ENCODE measurements around the gene SHTN1.
A peak's percentile ranks its signal among the peaks of the same experiment; 100 is the strongest.

SHTN1 gene

DNA sequence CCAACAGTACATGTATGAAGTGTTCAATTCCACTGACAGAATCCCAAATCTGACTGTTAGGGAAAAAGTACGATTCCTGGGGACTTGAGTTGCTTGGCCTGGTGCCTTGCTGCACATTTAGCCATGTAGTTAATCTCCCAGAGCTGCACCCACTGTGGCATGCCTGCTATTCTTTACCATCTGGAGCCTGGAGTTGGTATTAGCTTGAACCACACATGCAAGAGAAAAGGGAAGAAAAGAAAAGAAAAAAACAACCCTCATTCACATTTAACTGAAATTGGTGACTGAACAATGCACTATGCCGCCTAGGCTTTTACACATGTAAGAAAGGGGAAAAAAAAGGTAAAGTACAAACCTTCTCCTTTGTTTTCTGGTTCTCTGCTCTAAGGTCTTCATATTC is 26.1 kb downstream of the SHTN1 start:
- no peaks in the 10 kb centered on the region for H3K27me3 ChIP-seq (ENCODE audit: insufficient read depth, low read length)
- no peak overlapping the region for H2BK120ac ChIP-seq (ENCODE audit: insufficient read depth, low read length, poor library complexity)
- no peak overlapping the region for H3K9ac ChIP-seq (ENCODE audit: low read length)
- no peaks in the 10 kb centered on the region for H3K79me2 ChIP-seq (ENCODE audit: control insufficient read depth, insufficient read depth, low read length, poor library complexity)
- no peak overlapping the region for H3K14ac ChIP-seq (ENCODE audit: low read length)
- H3K27ac ChIP-seq (ENCODE audit: low read depth, low read length), result no peak overlapping the region
- peaks cover 0 to 4% of the 10 kb centered on the region in 2 experiments for H3K36me3 ChIP-seq (ENCODE audit: control insufficient read depth in 1 of 2, insufficient read depth in 2 of 2, low read length in 2 of 2)
- no peak overlapping the region for H3K4ac ChIP-seq (ENCODE audit: low read depth, low read length)
- no peak overlapping the region for H2AK5ac ChIP-seq (ENCODE audit: low read length)
- H3K79me1 ChIP-seq (ENCODE audit: low read length), result no peaks in the 10 kb centered on the region
- H3K23ac ChIP-seq (ENCODE audit: low read length), result no peak overlapping the region
- no peak overlapping the region for H4K8ac ChIP-seq (ENCODE audit: low read depth, low read length)
- no peaks in the 10 kb centered on the region for H3K9me3 ChIP-seq (ENCODE audit: insufficient read depth, low read depth, low read length)
- H3K4me3 ChIP-seq (ENCODE audit: low read depth, low read length), result no peak overlapping the region
- peaks cover 2 to 3% of the 10 kb centered on the region in 2 experiments for H3K4me1 ChIP-seq (ENCODE audit: control insufficient read depth in 1 of 2, insufficient read depth in 2 of 2, low read length in 2 of 2)
- no peak overlapping the region for H3K18ac ChIP-seq (ENCODE audit: low read length)
- DNase-seq, result no peak
- H2BK12ac ChIP-seq (ENCODE audit: low read length), result no peak overlapping the region
- H2BK5ac ChIP-seq (ENCODE audit: low read depth, low read length, poor library complexity), result no peak overlapping the region
- WGBS (ENCODE audit: extremely low coverage, insufficient coverage, insufficient read length), result no CpG with 5 or more reads among the region's 2 CpGs
- no peak overlapping the region for H2AFZ ChIP-seq (ENCODE audit: insufficient read depth, low read length, poor library complexity)
- H4K12ac ChIP-seq (ENCODE audit: low read depth, low read length), result no peak overlapping the region
- H3K4me2 ChIP-seq (ENCODE audit: low read length), result no peak overlapping the region
- H4K91ac ChIP-seq (ENCODE audit: low read depth, low read length), result no peak overlapping the region

DNA sequence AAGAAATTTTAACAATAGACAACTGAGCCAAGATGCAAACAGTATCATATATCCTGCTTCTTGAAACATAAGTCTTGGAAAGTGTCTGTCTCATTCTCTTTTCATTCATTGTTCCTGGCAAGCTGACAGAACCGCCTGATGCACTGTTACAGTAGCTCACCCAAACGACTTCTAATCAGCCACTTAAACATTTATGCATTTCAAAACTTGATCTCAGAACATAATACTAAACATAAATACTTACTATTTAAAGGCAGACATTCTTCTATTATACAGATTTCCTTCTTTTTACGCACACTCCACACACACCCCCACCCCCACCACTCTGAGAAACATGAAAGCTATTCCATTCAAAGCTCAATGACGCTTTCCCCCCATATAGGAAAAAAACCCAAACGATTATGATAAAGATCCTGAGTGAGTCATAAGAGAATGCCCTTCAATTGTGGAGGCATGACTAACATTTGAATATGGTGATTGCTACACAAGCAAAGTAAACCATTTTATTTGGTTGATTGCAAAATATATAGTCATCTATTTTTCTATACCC is 30.5 kb downstream of the SHTN1 start:
- peak overlapping the region; percentile 22 for H3K4me2 ChIP-seq (ENCODE audit: low read length)
- no peak overlapping the region for H4K8ac ChIP-seq (ENCODE audit: low read depth, low read length)
- no peak overlapping the region for H4K91ac ChIP-seq (ENCODE audit: low read depth, low read length)
- no peak overlapping the region for H4K12ac ChIP-seq (ENCODE audit: low read depth, low read length)
- no peak overlapping the region for H3K4ac ChIP-seq (ENCODE audit: low read depth, low read length)
- H3K79me1 ChIP-seq (ENCODE audit: low read length), result no peaks in the 10 kb centered on the region
- DNase-seq, result peak; percentile 20 to 89
- H3K36me3 ChIP-seq (ENCODE audit: control insufficient read depth in 1 of 2, insufficient read depth in 2 of 2, low read length in 2 of 2), result peaks cover 0 to 4% of the 10 kb centered on the region in 2 experiments
- H2BK5ac ChIP-seq (ENCODE audit: low read depth, low read length, poor library complexity), result no peak overlapping the region
- H3K9ac ChIP-seq (ENCODE audit: low read length), result no peak overlapping the region
- H3K27ac ChIP-seq (ENCODE audit: low read depth, low read length), result no peak overlapping the region
- H3K4me1 ChIP-seq (ENCODE audit: control insufficient read depth in 1 of 2, insufficient read depth in 2 of 2, low read length in 2 of 2), result peaks cover 2 to 3% of the 10 kb centered on the region in 2 experiments
- H3K9me3 ChIP-seq (ENCODE audit: insufficient read depth, low read depth, low read length), result no peaks in the 10 kb centered on the region
- no peak overlapping the region for H3K23ac ChIP-seq (ENCODE audit: low read length)
- no peak overlapping the region for H3K4me3 ChIP-seq (ENCODE audit: low read depth, low read length)
- no peak overlapping the region for H2BK120ac ChIP-seq (ENCODE audit: insufficient read depth, low read length, poor library complexity)
- H3K14ac ChIP-seq (ENCODE audit: low read length), result no peak overlapping the region
- H3K27me3 ChIP-seq (ENCODE audit: insufficient read depth, low read length), result no peaks in the 10 kb centered on the region
- WGBS (ENCODE audit: extremely low coverage, insufficient coverage, insufficient read length), result 100% methylated on average over 1 of the region's 5 CpGs
- no peak overlapping the region for H2AK5ac ChIP-seq (ENCODE audit: low read length)
- H2BK12ac ChIP-seq (ENCODE audit: low read length), result no peak overlapping the region
- no peaks in the 10 kb centered on the region for H3K79me2 ChIP-seq (ENCODE audit: control insufficient read depth, insufficient read depth, low read length, poor library complexity)
- H3K18ac ChIP-seq (ENCODE audit: low read length), result no peak overlapping the region
- no peak overlapping the region for H2AFZ ChIP-seq (ENCODE audit: insufficient read depth, low read length, poor library complexity)

DNA sequence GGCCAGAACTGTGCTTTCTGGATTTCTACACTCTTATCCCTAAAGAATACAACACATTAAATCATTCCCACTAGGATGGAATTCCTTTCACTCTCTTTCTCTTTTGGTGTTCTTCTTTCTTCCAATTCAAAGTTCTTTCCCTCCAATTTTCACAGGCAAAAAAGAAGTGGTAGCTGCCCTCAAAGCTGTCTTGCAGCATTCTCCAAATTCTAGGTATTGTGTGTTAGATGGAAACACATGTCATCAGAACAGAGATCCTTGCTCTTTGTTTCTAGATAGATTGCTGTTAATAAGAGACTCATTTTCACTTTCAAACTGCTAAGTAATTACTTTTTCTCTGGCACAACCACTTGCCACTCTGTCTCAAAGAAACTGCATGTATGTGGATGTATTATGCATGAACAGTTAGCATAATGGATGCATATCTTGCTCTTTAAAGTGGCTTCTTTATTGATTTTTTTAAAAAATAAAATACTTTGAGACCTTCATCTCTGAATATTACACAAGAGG is 31.0 kb downstream of the SHTN1 start:
- H3K9ac ChIP-seq (ENCODE audit: low read length), result no peak overlapping the region
- H3K27ac ChIP-seq (ENCODE audit: low read depth, low read length), result peak overlapping the region; percentile 41
- H4K12ac ChIP-seq (ENCODE audit: low read depth, low read length), result no peak overlapping the region
- no peak overlapping the region for H3K4me3 ChIP-seq (ENCODE audit: low read depth, low read length)
- H3K4me2 ChIP-seq (ENCODE audit: low read length), result peak overlapping the region; percentile 6
- peaks cover 2 to 3% of the 10 kb centered on the region in 2 experiments for H3K4me1 ChIP-seq (ENCODE audit: control insufficient read depth in 1 of 2, insufficient read depth in 2 of 2, low read length in 2 of 2)
- DNase-seq, result peak; percentile 25 to 74
- H3K79me1 ChIP-seq (ENCODE audit: low read length), result no peaks in the 10 kb centered on the region
- H4K8ac ChIP-seq (ENCODE audit: low read depth, low read length), result no peak overlapping the region
- H3K9me3 ChIP-seq (ENCODE audit: insufficient read depth, low read depth, low read length), result no peaks in the 10 kb centered on the region
- H3K4ac ChIP-seq (ENCODE audit: low read depth, low read length), result no peak overlapping the region
- H2AK5ac ChIP-seq (ENCODE audit: low read length), result no peak overlapping the region
- no peak overlapping the region for H3K14ac ChIP-seq (ENCODE audit: low read length)
- H2BK12ac ChIP-seq (ENCODE audit: low read length), result no peak overlapping the region
- H3K79me2 ChIP-seq (ENCODE audit: control insufficient read depth, insufficient read depth, low read length, poor library complexity), result no peaks in the 10 kb centered on the region
- no peak overlapping the region for H2AFZ ChIP-seq (ENCODE audit: insufficient read depth, low read length, poor library complexity)
- H3K36me3 ChIP-seq (ENCODE audit: control insufficient read depth in 1 of 2, insufficient read depth in 2 of 2, low read length in 2 of 2), result peaks cover 0 to 4% of the 10 kb centered on the region in 2 experiments
- no peak overlapping the region for H4K91ac ChIP-seq (ENCODE audit: low read depth, low read length)
- H2BK5ac ChIP-seq (ENCODE audit: low read depth, low read length, poor library complexity), result no peak overlapping the region
- H3K18ac ChIP-seq (ENCODE audit: low read length), result no peak overlapping the region
- no peaks in the 10 kb centered on the region for H3K27me3 ChIP-seq (ENCODE audit: insufficient read depth, low read length)
- H3K23ac ChIP-seq (ENCODE audit: low read length), result no peak overlapping the region
- no peak overlapping the region for H2BK120ac ChIP-seq (ENCODE audit: insufficient read depth, low read length, poor library complexity)

DNA sequence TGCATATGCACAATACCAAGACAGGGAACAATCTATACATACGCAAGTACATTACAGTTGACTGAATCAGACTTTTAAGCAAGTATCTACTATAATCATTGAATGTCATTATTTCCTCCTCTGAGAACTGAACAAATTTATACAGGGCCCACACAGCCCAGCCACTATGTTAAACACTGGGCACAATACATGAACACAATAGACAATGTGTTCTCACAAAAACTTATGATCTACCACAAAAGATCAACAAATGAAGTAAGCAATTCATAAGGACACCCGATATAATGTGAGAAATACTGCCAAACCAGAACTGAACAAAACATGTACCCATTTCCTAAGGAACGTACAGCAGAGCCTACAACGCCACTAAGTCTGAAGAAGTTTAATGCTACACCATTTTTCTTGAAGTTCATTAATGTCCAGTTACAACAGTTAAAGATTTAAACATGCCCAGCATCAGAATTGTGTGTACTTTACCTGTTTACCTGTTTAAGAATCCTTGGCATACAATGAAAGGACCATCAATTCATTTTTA is 31.5 kb downstream of the SHTN1 start:
- Histone ChIP-seq H3K4me2 (ENCODE audit: low read length) (no peak overlapping the region), H3K9me3 (ENCODE audit: insufficient read depth, low read depth, low read length) (no peaks in the 10 kb centered on the region), H3K4me3 (ENCODE audit: low read depth, low read length) (no peak overlapping the region), H2AFZ (ENCODE audit: insufficient read depth, low read length, poor library complexity) (no peak overlapping the region), H3K9ac (ENCODE audit: low read length) (no peak overlapping the region), H4K8ac (ENCODE audit: low read depth, low read length) (no peak overlapping the region), H3K79me1 (ENCODE audit: low read length) (no peaks in the 10 kb centered on the region), H3K27ac (ENCODE audit: low read depth, low read length) (peak overlapping the region; percentile 41), H4K12ac (ENCODE audit: low read depth, low read length) (no peak overlapping the region), H3K18ac (ENCODE audit: low read length) (no peak overlapping the region), H2AK5ac (ENCODE audit: low read length) (no peak overlapping the region), H3K4ac (ENCODE audit: low read depth, low read length) (no peak overlapping the region), H3K79me2 (ENCODE audit: control insufficient read depth, insufficient read depth, low read length, poor library complexity) (no peaks in the 10 kb centered on the region), H3K4me1 (ENCODE audit: control insufficient read depth in 1 of 2, insufficient read depth in 2 of 2, low read length in 2 of 2) (peaks cover 2 to 3% of the 10 kb centered on the region in 2 experiments), H4K91ac (ENCODE audit: low read depth, low read length) (no peak overlapping the region), H3K23ac (ENCODE audit: low read length) (no peak overlapping the region), H2BK12ac (ENCODE audit: low read length) (no peak overlapping the region), H3K27me3 (ENCODE audit: insufficient read depth, low read length) (no peaks in the 10 kb centered on the region), H2BK5ac (ENCODE audit: low read depth, low read length, poor library complexity) (no peak overlapping the region), H2BK120ac (ENCODE audit: insufficient read depth, low read length, poor library complexity) (no peak overlapping the region), H3K36me3 (ENCODE audit: control insufficient read depth in 1 of 2, insufficient read depth in 2 of 2, low read length in 2 of 2) (peaks cover 0 to 3% of the 10 kb centered on the region in 2 experiments), H3K14ac (ENCODE audit: low read length) (no peak overlapping the region)
- DNase-seq, result no peak
- no CpG with 5 or more reads among the region's 4 CpGs for whole genome bisulfite sequencing (ENCODE audit: extremely low coverage, insufficient coverage, insufficient read length)
